Heart left ventricle (tissue), 16 donors: Measurements from ENCODE around the gene MAN2A2. TPM values are rescaled to one million over a fixed set of nuclear protein-coding genes. Genes with fewer than 3 reads are reported as not detected.

Experiments
- ATAC-seq, 4 donors: fragments of 200-7000 bp; cut with Tn5 transposase; one replicate each; pipeline ENCODE4 v1.9.1; 2020 to 2022; ENCODE audit warnings: moderate library complexity in 4 of 4, mild to moderate bottlenecking in 3 of 4, moderate number of reproducible peaks in 1 of 4
- DNase-seq, 5 donors: peaks; one replicate each; pipeline ENCODE4 v3.0.0-alpha.2; 2020
- H3K27ac ChIP-seq, 12 donors: fragments of 200-600 bp; sonication (generic) in 4 of 12; one replicate each; pipeline versions ENCODE4 v1.5.0 to v1.8.0; 2016 to 2022; ENCODE audit warnings: mild to moderate bottlenecking in 2 of 12
- H3K27me3 ChIP-seq, 9 donors: fragments of 200-600 bp; sonication (generic) in 2 of 9; one replicate each; pipeline versions ENCODE4 v1.5.1 to v1.8.0; 2016 to 2022; ENCODE audit warnings: mild to moderate bottlenecking in 3 of 9
- H3K36me3 ChIP-seq, 9 donors: fragments of 200-600 bp; sonication (generic) in 2 of 9; one replicate each; pipeline versions ENCODE4 v1.5.0 to v1.8.0; 2018 to 2022; ENCODE audit warnings: mild to moderate bottlenecking in 2 of 9
- H3K4me1 ChIP-seq, 12 donors: fragments of 200-600 bp; sonication (generic) in 4 of 12; one replicate each; pipeline versions ENCODE4 v1.5.0 to v1.8.0; 2016 to 2022; ENCODE audit warnings: mild to moderate bottlenecking in 3 of 12
- H3K4me3 ChIP-seq, 12 donors: fragments of 200-600 bp; sonication (generic) in 4 of 12; one replicate each; pipeline versions ENCODE4 v1.5.0 to v1.8.0; 2017 to 2022; ENCODE audit warnings: mild to moderate bottlenecking in 9 of 12, moderate library complexity in 4 of 12
- H3K9me3 ChIP-seq, 12 donors: fragments of 200-600 bp; sonication (generic) in 4 of 12; one replicate each; pipeline versions ENCODE4 v1.5.0 to v1.8.0; 2016 to 2022; ENCODE audit warnings: mild to moderate bottlenecking in 1 of 12
- CTCF ChIP-seq, 12 donors: fragments of 200-600 bp; sonication (generic) in 4 of 12; IDR thresholded peaks; one replicate each; pipeline versions ENCODE4 v1.5.0 to v1.8.0; 2018 to 2022; ENCODE audit warnings: antibody characterized with exemption in 12 of 12, mild to moderate bottlenecking in 5 of 12
- POLR2A ChIP-seq, 2 donors: fragments of 450-650 bp; IDR thresholded peaks; one replicate each; pipeline ENCODE4 v1.6.1; 2017; ENCODE audit warnings: antibody characterized with exemption in 2 of 2, mild to moderate bottlenecking in 2 of 2, moderate library complexity in 2 of 2
- WGBS, 4 donors: extraction: QIAGEN DNeasy Blood & Tissue Kit in 2 of 4; methylation state at CpG; one replicate each; pipeline versions ENCODE4 v1.1.5 to v1.1.7; 2013 to 2018; 5-methylcytosine and 5-hydroxymethylcytosine counted together
- intact Hi-C, 10 donors: fragments of 100-400 bp; cut with DNase I; formaldehyde crosslinking; loops; one replicate each; pipeline versions ENCODE4 v1.11.1 to v1.14.2; 2022
- polyA plus RNA-seq, 2 donors: library from polyadenylated mRNA; stranded (reverse); fragments of 200-250 nt; gene quantifications; one replicate each; pipeline ENCODE4 v1.2.3, GENCODE V29; 2013
- total RNA-seq, 9 donors: library from RNA; depleted of rRNA in 2 of 9; stranded (reverse); fragments of >200 nt in 2 of 9; fragmentation: NEBNext Ultra II Directional in 3 of 9; extraction: Animal tissue kit (Norgen Biotek cat#: 25700) in 3 of 9; gene quantifications; one replicate each; pipeline versions ENCODE4 v1.1.0 to v1.2.4, GENCODE V29; 2016 to 2023
- donor health status: ischemic (EF 13 %, LVEDD 7.1; RV severe dilation, severe dysfunction).
- donor health status: healthy with polysubstance abuse.
- donor health status: DM: no; HTN: yes; CAD: no.
- donor health status: DM: no; HTN: no; CAD: no.
- donor health status: ischemic (EF 25% LVEDD 6.9; RV normal size, moderate dysfunction).
- donor health status: ischemic (EF 25% LVEDD 5.7; RV mildly dilated, moderate dysfunction).
- donor health status: healthy.
- donor health status: DM: yes; HTN: yes; CAD: no.
- donor health status: ischemic (EF 35%, LVEDD 5.7; RV mildly dilated, moderate dysfunction).
- donor health status: nonischemic (EF 11% LVEDD 7.7; RV severe dilation, severe dysfunction).
- donor health status: DM: yes; HTN: yes; CAD: no.
- donor health status: PGD.
- donor health status: ischemic (EF 29% LVEDD 5.4; RV normal size, mild dysfunction).
- donor health status: nonischemic (EF 23%, LVEDD 6.1; RV moderate dilation, normal function).

The MAN2A2 gene
- total and polyA plus RNA-seq, 11 donors = 38.7 to 145 (median 87.6) TPM

GRCh38 chr15:90914305-90915080 lies 11.4 kb downstream of the MAN2A2 start:
- H3K4me3 ChIP-seq = no peak overlapping the region
- no peaks in the 10 kb centered on the region for H3K9me3 ChIP-seq
- H3K36me3 ChIP-seq = peaks cover 8 to 100% (median 99%) of the 10 kb centered on the region in 9 donors
- DNase-seq = peak in 1 of 5 donors; percentile 25
- no peak for ATAC-seq
- H3K27me3 ChIP-seq = no peaks in the 10 kb centered on the region
- 92 to 94% (median 92%) methylated on average over 18 to 22 of the region's 22 CpGs for WGBS, 4 donors
- TF ChIP-seq CTCF (IDR thresholded peaks at IDR 0.05) (no peak), POLR2A (IDR thresholded peaks at IDR 0.05) (no peak)
- peak overlapping the region in 10 of 12 donors; percentile 50 to 85 (median 74) for H3K27ac ChIP-seq
- peaks cover 0 to 50% (median 10%) of the 10 kb centered on the region in 12 donors for H3K4me1 ChIP-seq
- intact Hi-C loops = no loop called here

- peaks cover 11 to 100% (median 99%) of the 10 kb centered on the region in 9 donors for H3K36me3 ChIP-seq
- TF ChIP-seq POLR2A (IDR thresholded peaks at IDR 0.05) = no peak
- TF ChIP-seq CTCF (IDR thresholded peaks at IDR 0.05) = no peak
- ATAC-seq = peak in 3 of 4 donors; percentile 4 to 31 (median 5)
- H3K27me3 ChIP-seq = no peaks in the 10 kb centered on the region
- H3K4me3 ChIP-seq = no peak overlapping the region
- no peaks in the 10 kb centered on the region for H3K9me3 ChIP-seq
- peak overlapping the region in 11 of 12 donors; percentile 30 to 85 (median 71) for H3K27ac ChIP-seq
- peaks cover 0 to 46% (median 10%) of the 10 kb centered on the region in 12 donors for H3K4me1 ChIP-seq
- DNase-seq = no peak
- intact Hi-C loops = no loop called here
- 74 to 88% (median 83%) methylated on average over 7 of the region's 7 CpGs for WGBS, 4 donors
Measured at GRCh38 chr15:90915216-90915807, 12.2 kb downstream of the MAN2A2 start.

GRCh38 chr15:90915808-90916440 lies 12.8 kb downstream of the MAN2A2 start:
- Histone ChIP-seq H3K27ac (peak overlapping the region in 11 of 12 donors; percentile 30 to 85 (median 71)), H3K4me1 (peaks cover 0 to 46% (median 10%) of the 10 kb centered on the region in 12 donors), H3K4me3 (peak overlapping the region in 3 of 12 donors; percentile 14 to 25 (median 17)), H3K27me3 (no peaks in the 10 kb centered on the region), H3K36me3 (peaks cover 11 to 100% (median 99%) of the 10 kb centered on the region in 9 donors), H3K9me3 (no peaks in the 10 kb centered on the region)
- no peak for TF ChIP-seq POLR2A (IDR thresholded peaks at IDR 0.05)
- no peak for TF ChIP-seq CTCF (IDR thresholded peaks at IDR 0.05)
- ATAC-seq (peak; percentile 57 to 74 (median 61)), DNase-seq (peak; percentile 53 to 86 (median 69))
- intact Hi-C loops = no loop called here
- WGBS, 4 donors = 75 to 83% (median 79%) methylated on average over 25 of the region's 25 CpGs

GRCh38 chr15:90916461-90916860 lies 13.4 kb downstream of the MAN2A2 start:
- DNase-seq (no peak), ATAC-seq (peak in 1 of 4 donors; percentile 11)
- Histone ChIP-seq H3K36me3 (peaks cover 11 to 100% (median 99%) of the 10 kb centered on the region in 9 donors), H3K27me3 (no peaks in the 10 kb centered on the region), H3K27ac (peak overlapping the region in 11 of 12 donors; percentile 30 to 85 (median 71)), H3K4me3 (peak overlapping the region in 3 of 12 donors; percentile 14 to 25 (median 17)), H3K9me3 (no peaks in the 10 kb centered on the region), H3K4me1 (peaks cover 0 to 46% (median 10%) of the 10 kb centered on the region in 12 donors)
- WGBS, 4 donors = 86 to 93% (median 92%) methylated on average over 11 of the region's 11 CpGs
- intact Hi-C loops = no loop called here
- TF ChIP-seq CTCF (IDR thresholded peaks at IDR 0.05) (no peak), POLR2A (IDR thresholded peaks at IDR 0.05) (no peak)
